Left ventricle myocardium inferior (tissue), 1 donor: ENCODE data around the gene NALCN. TPM values are rescaled to one million over a fixed set of nuclear protein-coding genes. Genes with fewer than 3 reads are reported as not detected.

Source experiments
- DNase-seq: peaks from one replicate; pipeline ENCODE4 v3.0.0-alpha.2; 2020
- H3K27ac ChIP-seq: fragments of 200-600 bp; replicated peaks from 2 replicates; pipeline ENCODE4 v1.8.0; 2021
- H3K27me3 ChIP-seq: fragments of 200-600 bp; 2 replicates; pipeline ENCODE4 v1.8.0; 2021; ENCODE audit warnings: low read depth
- H3K36me3 ChIP-seq: fragments of 200-600 bp; 2 replicates; pipeline ENCODE4 v1.8.0; 2021
- H3K4me1 ChIP-seq: fragments of 200-600 bp; 2 replicates; pipeline ENCODE4 v1.8.0; 2021
- H3K4me3 ChIP-seq: fragments of 200-600 bp; 2 replicates; pipeline ENCODE4 v1.8.0; 2021; ENCODE audit warnings: mild to moderate bottlenecking, moderate library complexity
- H3K9me3 ChIP-seq: fragments of 200-600 bp; replicated peaks from 2 replicates; pipeline ENCODE4 v1.8.0; 2021
- CTCF ChIP-seq: fragments of 200-600 bp; IDR thresholded peaks from 2 replicates; pipeline ENCODE4 v1.8.0; 2021; ENCODE audit warnings: antibody characterized with exemption, mild to moderate bottlenecking, borderline replicate concordance
- intact Hi-C: fragments of 100-400 bp; cut with micrococcal nuclease; formaldehyde crosslinking; loops from one replicate; pipeline ENCODE4 v1.11.0; 2022
- total RNA-seq: library from RNA; stranded (reverse); fragmentation: NEBNext Ultra II Directional; extraction: Animal tissue kit (Norgen Biotek cat#: 25700); gene quantifications from one replicate; pipeline ENCODE4 v1.2.1, GENCODE V29; 2021
- donor health status: DM: no; HTN: yes; CAD: no; lungs with severe emphysema.

Gene NALCN
- total RNA-seq, 1 donor from 2014 or later = 8.3 TPM

DNA sequence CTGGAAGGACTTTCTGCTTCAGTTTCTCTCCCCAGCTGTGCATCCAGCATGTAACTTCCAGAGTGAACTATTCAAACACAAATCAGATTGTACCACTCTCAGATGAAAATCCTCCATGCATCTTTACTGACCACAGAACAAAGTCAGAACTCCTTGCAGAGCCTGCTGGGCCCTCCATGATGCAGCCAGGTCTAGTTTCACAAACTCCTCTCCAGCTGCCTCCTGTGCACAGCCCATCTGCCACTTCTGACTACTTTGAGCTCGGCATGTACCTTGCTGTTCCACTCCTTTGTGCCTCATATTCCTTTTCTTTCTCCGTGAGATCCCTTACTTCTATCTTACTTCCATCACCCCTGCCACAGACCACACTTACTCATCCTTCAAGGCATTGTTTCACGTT is 31.4 kb downstream of the NALCN start:
- no peak for DNase-seq
- Histone ChIP-seq H3K9me3 (no peaks in the 10 kb centered on the region), H3K4me1 (no peaks in the 10 kb centered on the region), H3K27me3 (no peaks in the 10 kb centered on the region), H3K4me3 (no peak overlapping the region), H3K27ac (no peak overlapping the region), H3K36me3 (no peaks in the 10 kb centered on the region)
- intact Hi-C loops = no loop called here
- no peak for TF ChIP-seq CTCF

DNA sequence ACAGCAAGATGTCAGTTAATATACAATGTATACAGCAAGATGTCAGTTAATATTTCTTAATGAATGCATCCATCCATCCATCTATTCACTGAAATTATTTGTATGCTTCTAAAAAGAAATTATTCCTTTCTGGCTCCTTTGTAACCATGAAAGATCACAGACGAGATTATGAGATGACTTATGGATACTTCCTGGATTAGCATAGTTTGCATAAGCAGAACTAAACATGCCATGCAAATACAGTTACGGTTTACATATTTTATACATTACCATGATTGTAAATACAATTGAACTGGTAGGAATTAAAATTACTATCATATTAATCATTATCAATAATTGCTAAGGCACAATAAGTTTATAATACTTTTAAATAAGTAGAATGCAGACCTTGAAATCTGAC is 32.7 kb downstream of the NALCN start:
- Histone ChIP-seq H3K27ac (no peak overlapping the region), H3K27me3 (no peaks in the 10 kb centered on the region), H3K4me1 (no peaks in the 10 kb centered on the region), H3K36me3 (no peaks in the 10 kb centered on the region), H3K4me3 (no peak overlapping the region), H3K9me3 (peaks cover 5% of the 10 kb centered on the region)
- no peak for TF ChIP-seq CTCF
- no peak for DNase-seq
- intact Hi-C loops = no loop called here

- intact Hi-C loops = no loop called here
- Histone ChIP-seq H3K4me1 (no peaks in the 10 kb centered on the region), H3K36me3 (no peaks in the 10 kb centered on the region), H3K4me3 (no peak overlapping the region), H3K27ac (no peak overlapping the region), H3K27me3 (no peaks in the 10 kb centered on the region), H3K9me3 (peaks cover 5% of the 10 kb centered on the region)
- no peak for DNase-seq
- no peak for TF ChIP-seq CTCF
Observed at GRCh38 chr13:101382701-101383100, 33.6 kb downstream of the NALCN start.

DNA sequence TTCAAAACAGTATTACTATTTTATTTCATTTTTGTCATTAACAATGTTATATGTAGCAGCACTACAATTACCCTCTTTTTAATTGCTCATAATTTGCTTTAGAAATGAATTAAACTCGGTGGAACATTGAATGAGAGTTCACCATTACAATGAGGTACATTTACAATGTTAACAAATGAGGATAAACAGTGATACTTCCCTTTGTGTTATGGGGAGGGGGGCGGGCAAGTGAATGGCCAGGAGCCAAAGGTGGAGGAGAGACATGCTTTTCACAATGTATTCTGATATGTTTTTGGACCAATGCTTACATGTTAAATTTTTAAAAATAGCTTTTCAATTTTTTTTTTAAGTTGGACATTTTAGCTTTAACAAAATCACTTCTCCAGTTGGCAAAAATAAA is 34.2 kb downstream of the NALCN start:
- no peak overlapping the region for H3K4me3 ChIP-seq
- H3K4me1 ChIP-seq = no peaks in the 10 kb centered on the region
- H3K27ac ChIP-seq = no peak overlapping the region
- no peaks in the 10 kb centered on the region for H3K27me3 ChIP-seq
- H3K9me3 ChIP-seq = peaks cover 5% of the 10 kb centered on the region
- no peaks in the 10 kb centered on the region for H3K36me3 ChIP-seq
- intact Hi-C loops = no loop called here
- no peak for TF ChIP-seq CTCF
- DNase-seq = no peak

GRCh38 chr13:101360525-101360924 is 55.8 kb downstream of the NALCN start:
- no peak for DNase-seq
- no peaks in the 10 kb centered on the region for H3K36me3 ChIP-seq
- no peak overlapping the region for H3K27ac ChIP-seq
- no peak for TF ChIP-seq CTCF
- H3K4me3 ChIP-seq = no peak overlapping the region
- H3K4me1 ChIP-seq = no peaks in the 10 kb centered on the region
- intact Hi-C loops = no loop called here
- peaks cover 17% of the 10 kb centered on the region for H3K9me3 ChIP-seq
- H3K27me3 ChIP-seq = no peaks in the 10 kb centered on the region

- H3K4me3 ChIP-seq = no peak overlapping the region
- H3K4me1 ChIP-seq = no peaks in the 10 kb centered on the region
- H3K9me3 ChIP-seq = peaks cover 9% of the 10 kb centered on the region
- intact Hi-C loops = no loop called here
- no peaks in the 10 kb centered on the region for H3K27me3 ChIP-seq
- DNase-seq = no peak
- H3K27ac ChIP-seq = no peak overlapping the region
- H3K36me3 ChIP-seq = no peaks in the 10 kb centered on the region
- no peak for TF ChIP-seq CTCF
Observed at GRCh38 chr13:101354895-101355294, 61.4 kb downstream of the NALCN start.
